GM12878 (cell line): ENCODE data around the gene ITPR2. TPM values are rescaled to one million over a fixed set of nuclear protein-coding genes. Genes with fewer than 3 reads are reported as not detected.

Experiments used
- ATAC-seq: fragments of 200-7000 bp; cut with Tn5 transposase; 3 replicates; pipeline ENCODE4 v1.9.1; 2020; ENCODE audit warnings: mild to moderate bottlenecking, moderate library complexity
- BruUV-seq: library from RNA; stranded (reverse); fragments of 400-500 nt; replicated peaks from 2 replicates; lab custom pipeline; 2021; lab: Mats Ljungman, UMichigan
- CTCF ChIA-PET: fragments of 300-600 bp; sonication (Branson Sonifier 250); formaldehyde crosslinking; extraction: SDS; loops from one replicate; lab custom pipeline; 2021; ENCODE audit warnings: inconsistent platforms; lab: Yijun Ruan, JAX
- POLR2A ChIA-PET: fragments of 350-600 bp; formaldehyde crosslinking; extraction: SDS; loops from one replicate; lab custom pipeline; 2021; ENCODE audit warnings: inconsistent platforms; lab: Charles Lee
- RAD21 ChIA-PET: fragments of 300-600 bp; sonication (Branson Sonifier 250); formaldehyde crosslinking; loops from one replicate; lab custom pipeline; 2023; ENCODE audit warnings: antibody characterized with exemption; ENCODE audit not compliant: unreplicated experiment; lab: Charles Lee
- SMC1A ChIA-PET: fragments of 300-600 bp; sonication (Branson Sonifier 250); formaldehyde crosslinking; loops from one replicate; lab custom pipeline; 2023; ENCODE audit not compliant: unreplicated experiment, uncharacterized antibody; lab: Charles Lee
- DNase-seq: peaks from one replicate; pipeline ENCODE4 v3.0.0-alpha.2; 2011; ENCODE audit warnings: low read depth, low spot score
- FAIRE-seq: peaks from 3 replicates; lab custom pipeline; 2011; peaks lifted over from hg19 to GRCh38; lab: Jason Lieb, UNC
- H2AFZ ChIP-seq: 2 replicates; pipeline ENCODE4 v1.6.0; 2011; ENCODE audit warnings: low read depth, low read length, control low read depth; ENCODE audit not compliant: control insufficient read depth
- H3K27ac ChIP-seq: 2 replicates; pipeline ENCODE4 v1.5.1; 2011; ENCODE audit warnings: control low read depth; ENCODE audit not compliant: control insufficient read depth, insufficient read depth
- H3K27me3 ChIP-seq, 2 experiments: replicated peaks in 1 of 2; 2 replicates each; pipeline versions ENCODE4 v1.6.0 to v1.6.1; 2011; ENCODE audit warnings: low read length in 1 of 2; ENCODE audit not compliant: control insufficient read depth in 2 of 2, insufficient read depth in 2 of 2
- H3K36me3 ChIP-seq, 2 experiments: 2 replicates each; pipeline ENCODE4 v1.5.1; 2011; ENCODE audit warnings: low read length in 1 of 2; ENCODE audit not compliant: control insufficient read depth in 2 of 2, insufficient read depth in 2 of 2
- H3K4me1 ChIP-seq: 2 replicates; pipeline ENCODE4 v1.6.1; 2011; ENCODE audit warnings: mild to moderate bottlenecking, low read length, moderate library complexity, mixed read lengths; ENCODE audit not compliant: control insufficient read depth, insufficient read depth
- H3K4me2 ChIP-seq: 2 replicates; pipeline ENCODE4 v1.6.0; 2011; ENCODE audit warnings: control low read depth; ENCODE audit not compliant: control insufficient read depth, insufficient read depth
- H3K4me3 ChIP-seq: fragments of 200-600 bp; sonication (generic); 2 replicates; pipeline ENCODE4 v1.5.1; 2016
- H3K79me2 ChIP-seq: 2 replicates; pipeline ENCODE4 v1.6.0; 2011; ENCODE audit warnings: low read length; ENCODE audit not compliant: control insufficient read depth, insufficient read depth
- H3K9ac ChIP-seq: 2 replicates; pipeline ENCODE4 v1.8.0; 2011; ENCODE audit warnings: low read length, control low read depth, mixed read lengths; ENCODE audit not compliant: control insufficient read depth, insufficient read depth
- H3K9me3 ChIP-seq: replicated peaks from 3 replicates; pipeline ENCODE4 v1.5.1; 2011; ENCODE audit warnings: mild to moderate bottlenecking, low read length; ENCODE audit not compliant: control insufficient read depth, insufficient read depth
- H4K20me1 ChIP-seq: 2 replicates; pipeline ENCODE4 v1.6.0; 2011; ENCODE audit not compliant: control insufficient read depth, insufficient read depth
- BCL11A ChIP-seq: IDR thresholded peaks from 2 replicates; pipeline ENCODE4 v1.6.1; 2011; ENCODE audit warnings: low read depth, low read length
- BHLHE40 ChIP-seq, 2 experiments: fragments of 450-650 bp in 1 of 2; IDR thresholded peaks; 2 replicates each; pipeline ENCODE4 v1.6.1; 2011 to 2017; ENCODE audit warnings: low read depth in 2 of 2, borderline replicate concordance in 1 of 2, improper control_type of control experiment in 1 of 2, low read length in 1 of 2, mild to moderate bottlenecking in 1 of 2
- CHD1 ChIP-seq: IDR thresholded peaks from 2 replicates; pipeline ENCODE4 v1.6.1; 2012; ENCODE audit warnings: low read depth, low read length, improper control_type of control experiment
- ELK1 ChIP-seq: IDR thresholded peaks from 2 replicates; pipeline ENCODE4 v1.6.1; 2012; ENCODE audit warnings: low read depth, low read length, improper control_type of control experiment
- KAT2A ChIP-seq: conservative IDR thresholded peaks from 2 replicates; pipeline ENCODE4 v1.6.1; 2011; ENCODE audit warnings: low read depth, low read length; ENCODE audit not compliant: control insufficient read depth
- KDM1A ChIP-seq: fragments of 200-600 bp; sonication (generic); IDR thresholded peaks from 2 replicates; pipeline ENCODE4 v1.6.1; 2016; ENCODE audit warnings: borderline replicate concordance
- NR2C1 ChIP-seq: fragments of 450-650 bp; IDR thresholded peaks from 2 replicates; pipeline ENCODE4 v1.6.1; 2017; ENCODE audit warnings: antibody characterized with exemption, mild to moderate bottlenecking, moderate library complexity
- PML ChIP-seq: IDR thresholded peaks from 2 replicates; pipeline ENCODE4 v1.6.1; 2012; ENCODE audit warnings: low read length, inconsistent platforms
- POLR2A ChIP-seq: IDR thresholded peaks from 2 replicates; pipeline ENCODE4 v1.6.1; 2011; ENCODE audit warnings: low read depth, mild to moderate bottlenecking, low read length
- RAD21 ChIP-seq: IDR thresholded peaks from 2 replicates; pipeline ENCODE4 v1.6.1; 2011; ENCODE audit warnings: mild to moderate bottlenecking, low read depth, low read length, moderate library complexity; ENCODE audit not compliant: insufficient read depth
- SUZ12 ChIP-seq: fragments of 200-600 bp; sonication (generic); IDR thresholded peaks from one replicate; pipeline ENCODE4 v1.6.1; 2018; ENCODE audit warnings: antibody characterized with exemption, mild to moderate bottlenecking; ENCODE audit not compliant: unreplicated experiment
- ZNF622 ChIP-seq: fragments of 450-650 bp; IDR thresholded peaks from 2 replicates; pipeline ENCODE4 v1.6.1; 2017; ENCODE audit warnings: mild to moderate bottlenecking, inconsistent platforms
- WGBS: methylation state at CpG from one replicate; pipeline ENCODE4 v1.1.6; 2016; ENCODE audit warnings: low lambda C conversion rate; ENCODE audit not compliant: insufficient replicate concordance, insufficient coverage; ENCODE audit errors: missing lambda C conversion rate; 5-methylcytosine and 5-hydroxymethylcytosine counted together
- in situ Hi-C: fragments of 300-500 bp; cut with MboI; formaldehyde crosslinking; loops from 9 replicates; pipeline ENCODE4 v1.14.3; 2018; ENCODE audit warnings: mixed read lengths
- intact Hi-C: fragments of 100-400 bp; cut with micrococcal nuclease; formaldehyde crosslinking; loops from one replicate; pipeline ENCODE4 v1.14.2; 2022; ENCODE audit not compliant: unreplicated experiment
- polyA plus RNA-seq, 11 experiments: library from polyadenylated mRNA; depleted of rRNA in 4 of 11; unstranded in 6 of 11; stranded (reverse) in 5 of 11; fragments of >200 nt; fragmentation: Nextera tagmentation in 4 of 11; fragmentation: Illumina TruSeq in 1 of 11; extraction: Ambion mirVana in 4 of 11; extraction: Trizol in 1 of 11; gene quantifications; 1 replicate in 1 of 11; 2 replicates in 10 of 11; pipeline versions ENCODE4 v1.2.1 to v1.2.3, GENCODE V29; 2011 to 2016; ENCODE audit warnings: inconsistent platforms in 2 of 11, missing spikeins in 2 of 11, low read depth in 1 of 11
- total RNA-seq, 4 experiments: library from RNA; depleted of rRNA in 3 of 4; stranded (reverse); fragments of >200 nt in 3 of 4; fragmentation: Illumina TruSeq in 1 of 4; extraction: Trizol in 1 of 4; gene quantifications; 2 replicates each; pipeline versions ENCODE4 v1.2.1 to v1.2.3, GENCODE V29; 2013 to 2021
- TF ChIP-seq, protein P1 (sequence below), 3 experiments: IDR thresholded peaks in 2 of 3; conservative IDR thresholded peaks in 1 of 3; 2 replicates each; pipeline ENCODE4 v1.5.1; 2011; ENCODE audit warnings: low read depth in 3 of 3, low read length in 3 of 3, mild to moderate bottlenecking in 3 of 3, control low read depth in 2 of 3, moderate library complexity in 2 of 3, inconsistent platforms in 1 of 3, mixed read lengths in 1 of 3; ENCODE audit not compliant: control insufficient read depth in 2 of 3, insufficient read depth in 1 of 3; ENCODE audit errors: extremely low read depth in 1 of 3

ITPR2 gene
- total and polyA plus RNA-seq, 10 of the 15 experiments (the other 5 are each of a cell fraction or from before 2014, with no cell fraction given): 7.5 to 76.2 (median 47.1) TPM

DNA sequence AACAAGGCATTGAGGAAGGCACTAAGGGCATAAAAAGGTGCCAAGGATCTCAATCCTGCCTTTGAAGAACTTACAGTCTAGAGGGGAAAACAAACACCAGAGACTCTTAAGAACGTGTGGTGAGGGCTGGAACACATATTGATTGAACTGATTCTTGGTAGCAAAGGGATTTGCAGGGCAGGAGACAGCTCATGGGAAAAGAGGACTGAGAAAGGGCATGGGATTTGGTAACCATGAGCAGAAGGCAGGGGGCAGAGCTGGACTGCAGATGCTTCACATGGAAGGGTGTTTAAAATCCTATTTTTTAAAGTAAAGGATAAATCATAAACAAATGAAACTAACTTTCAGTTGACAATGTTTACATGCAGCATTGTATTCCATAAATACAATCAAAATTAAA lies 203.1 kb downstream of the ITPR2 start:
- no TSS peak for BruUV-seq
- Histone ChIP-seq H3K4me3 (no peak overlapping the region), H3K4me1 (no peaks in the 10 kb centered on the region), H3K9ac (no peak overlapping the region), H2AFZ (no peak overlapping the region), H3K79me2 (no peaks in the 10 kb centered on the region), H3K4me2 (no peak overlapping the region), H4K20me1 (no peaks in the 10 kb centered on the region), H3K9me3 (no peaks in the 10 kb centered on the region), H3K27ac (no peak overlapping the region), H3K36me3 (peaks cover 0 to 5% of the 10 kb centered on the region in 2 experiments; a peak in 3 of 4 replicates), H3K27me3 (no peaks in the 10 kb centered on the region)
- FAIRE-seq (no peak), DNase-seq (no peak), ATAC-seq (no peak)
- ChIA-PET POLR2A (no interaction called here), RAD21 (interaction anchor here (1.3 kb wide), 1 partner anchor 255 kb away, joined by 3 read pairs; no protein-coding TSS in a partner anchor), SMC1A (interaction anchor here (0.6 kb wide), 1 partner anchor 11 kb away, joined by 3 read pairs; no protein-coding TSS in a partner anchor), CTCF (interaction anchor here (0.7 to 2.0 kb wide), 4 partner anchors 16 to 511 kb away, joined by 3 to 7 read pairs (median 3); no protein-coding TSS in a partner anchor)
- 61% methylated on average over 1 of the region's 1 CpG for WGBS
- TF ChIP-seq RAD21 (0 out of 2 replicates have a peak, but pooled peaks have one; percentile 15), CHD1 (no peak), SUZ12 (no peak), ELK1 (no peak), ZNF622 (no peak), NR2C1 (no peak), BHLHE40 (IDR thresholded peaks at IDR 0.05; ENCODE audit: borderline replicate concordance in 1 of 2, low read depth in 2 of 2, low read length in 1 of 2) (no peak), KDM1A (no peak), POLR2A (no peak), BCL11A (no peak), KAT2A (no peak), PML (no peak)
- TF ChIP-seq, protein P1, sequence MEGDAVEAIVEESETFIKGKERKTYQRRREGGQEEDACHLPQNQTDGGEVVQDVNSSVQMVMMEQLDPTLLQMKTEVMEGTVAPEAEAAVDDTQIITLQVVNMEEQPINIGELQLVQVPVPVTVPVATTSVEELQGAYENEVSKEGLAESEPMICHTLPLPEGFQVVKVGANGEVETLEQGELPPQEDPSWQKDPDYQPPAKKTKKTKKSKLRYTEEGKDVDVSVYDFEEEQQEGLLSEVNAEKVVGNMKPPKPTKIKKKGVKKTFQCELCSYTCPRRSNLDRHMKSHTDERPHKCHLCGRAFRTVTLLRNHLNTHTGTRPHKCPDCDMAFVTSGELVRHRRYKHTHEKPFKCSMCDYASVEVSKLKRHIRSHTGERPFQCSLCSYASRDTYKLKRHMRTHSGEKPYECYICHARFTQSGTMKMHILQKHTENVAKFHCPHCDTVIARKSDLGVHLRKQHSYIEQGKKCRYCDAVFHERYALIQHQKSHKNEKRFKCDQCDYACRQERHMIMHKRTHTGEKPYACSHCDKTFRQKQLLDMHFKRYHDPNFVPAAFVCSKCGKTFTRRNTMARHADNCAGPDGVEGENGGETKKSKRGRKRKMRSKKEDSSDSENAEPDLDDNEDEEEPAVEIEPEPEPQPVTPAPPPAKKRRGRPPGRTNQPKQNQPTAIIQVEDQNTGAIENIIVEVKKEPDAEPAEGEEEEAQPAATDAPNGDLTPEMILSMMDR (IDR thresholded peaks at IDR 0.05 in 2 of 3, conservative IDR thresholded peaks at IDR 0.05 in 1 of 3; ENCODE audit: control insufficient read depth in 2 of 3, extremely low read depth in 1 of 3, insufficient read depth in 1 of 3, low read depth in 3 of 3, low read length in 3 of 3): peak in 1 of 3 experiments; percentile 34; a peak in 2 of 6 replicates
- intact Hi-C loops: no loop called here
- in situ Hi-C loops: loop anchor here (25.0 kb wide), 1 partner anchor 518 kb away; no protein-coding TSS in a partner anchor
